T-helper 2 cell (primary cell): Measurements from ENCODE around the gene PLEKHA1.

Experiments
- DNase-seq, 5 experiments: peaks; one replicate each; pipeline versions ENCODE4 v3.0.0 to v3.0.0-alpha.2; 2012 to 2022

PLEKHA1 gene

GRCh38 chr10:122481296-122482056, 107.0 kb downstream of the PLEKHA1 start:
- no peak for DNase-seq
